ENCODE results near the gene EPN3. TPM values are rescaled to one million over a fixed set of nuclear protein-coding genes. Genes with fewer than 3 reads are reported as not detected.

Gene EPN3
- total RNA-seq, 1 donor from 2014 or later = 21.9 TPM

DNA sequence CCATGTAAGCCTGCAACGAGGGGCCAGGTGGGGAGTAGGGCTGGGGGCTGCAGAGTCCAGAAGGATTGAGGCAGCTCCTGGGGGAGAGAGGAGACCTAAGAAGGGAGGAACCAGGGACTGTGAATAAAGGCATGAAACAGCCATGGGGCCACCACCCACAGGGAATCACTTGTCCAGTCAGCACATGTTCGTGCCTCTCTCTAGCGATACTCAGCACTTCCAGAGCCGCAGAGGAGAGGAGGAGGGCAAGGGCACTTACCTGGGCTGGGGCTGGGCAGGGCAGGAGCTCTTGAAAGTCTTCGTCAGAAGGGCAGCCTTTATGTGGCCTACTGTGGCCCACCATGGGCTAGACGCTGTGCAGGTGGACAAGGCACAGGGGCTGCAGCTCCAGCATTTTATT is 52.2 kb downstream of the EPN3 start:
- H3K4me3 ChIP-seq = no peak overlapping the region
- TF ChIP-seq POLR2AphosphoS5 (IDR thresholded peaks at IDR 0.05; ENCODE audit: insufficient read depth in 1 of 2, low read depth in 1 of 2) (no peak), POLR2A (IDR thresholded peaks at IDR 0.05) (no peak)
- peaks cover 15% of the 10 kb centered on the region for H3K4me1 ChIP-seq
- DNase-seq (ENCODE audit: extremely low spot score in 2 of 2) = no peak
- no peaks in the 10 kb centered on the region for H3K36me3 ChIP-seq
- H3K27ac ChIP-seq = no peak overlapping the region
- H3K9me3 ChIP-seq = no peaks in the 10 kb centered on the region
- intact Hi-C loops (cut with DNase I) = no loop called here
- no peaks in the 10 kb centered on the region for H3K27me3 ChIP-seq

DNA sequence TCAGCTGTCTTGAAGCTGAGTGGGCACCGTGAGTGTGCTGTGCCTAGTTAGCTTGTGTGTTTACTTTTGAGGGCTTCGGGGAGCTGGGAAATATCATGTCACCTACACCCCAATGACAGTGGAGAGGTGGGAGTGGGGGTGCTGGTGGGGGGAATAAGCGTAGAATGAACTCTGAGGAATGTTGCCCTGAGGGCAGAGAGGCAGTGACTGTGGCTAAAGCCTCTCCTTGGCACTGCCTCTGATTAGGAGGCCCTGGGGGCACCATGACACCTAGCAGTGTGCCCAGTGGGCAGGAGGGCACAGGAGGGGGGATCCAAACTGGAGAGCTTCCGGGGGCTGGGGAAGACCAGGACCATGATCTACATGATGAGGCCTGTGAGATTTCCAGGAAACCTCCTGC is 52.8 kb downstream of the EPN3 start:
- Histone ChIP-seq H3K4me1 (peaks cover 21% of the 10 kb centered on the region), H3K27me3 (no peaks in the 10 kb centered on the region), H3K4me3 (no peak overlapping the region), H3K9me3 (no peaks in the 10 kb centered on the region), H3K27ac (no peak overlapping the region), H3K36me3 (no peaks in the 10 kb centered on the region)
- no peak for DNase-seq (ENCODE audit: extremely low spot score in 2 of 2)
- intact Hi-C loops (cut with DNase I) = no loop called here
- TF ChIP-seq POLR2A (IDR thresholded peaks at IDR 0.05) (no peak), POLR2AphosphoS5 (IDR thresholded peaks at IDR 0.05; ENCODE audit: insufficient read depth in 1 of 2, low read depth in 1 of 2) (no peak)
- TF ChIP-seq, protein P1, sequence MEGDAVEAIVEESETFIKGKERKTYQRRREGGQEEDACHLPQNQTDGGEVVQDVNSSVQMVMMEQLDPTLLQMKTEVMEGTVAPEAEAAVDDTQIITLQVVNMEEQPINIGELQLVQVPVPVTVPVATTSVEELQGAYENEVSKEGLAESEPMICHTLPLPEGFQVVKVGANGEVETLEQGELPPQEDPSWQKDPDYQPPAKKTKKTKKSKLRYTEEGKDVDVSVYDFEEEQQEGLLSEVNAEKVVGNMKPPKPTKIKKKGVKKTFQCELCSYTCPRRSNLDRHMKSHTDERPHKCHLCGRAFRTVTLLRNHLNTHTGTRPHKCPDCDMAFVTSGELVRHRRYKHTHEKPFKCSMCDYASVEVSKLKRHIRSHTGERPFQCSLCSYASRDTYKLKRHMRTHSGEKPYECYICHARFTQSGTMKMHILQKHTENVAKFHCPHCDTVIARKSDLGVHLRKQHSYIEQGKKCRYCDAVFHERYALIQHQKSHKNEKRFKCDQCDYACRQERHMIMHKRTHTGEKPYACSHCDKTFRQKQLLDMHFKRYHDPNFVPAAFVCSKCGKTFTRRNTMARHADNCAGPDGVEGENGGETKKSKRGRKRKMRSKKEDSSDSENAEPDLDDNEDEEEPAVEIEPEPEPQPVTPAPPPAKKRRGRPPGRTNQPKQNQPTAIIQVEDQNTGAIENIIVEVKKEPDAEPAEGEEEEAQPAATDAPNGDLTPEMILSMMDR (IDR thresholded peaks at IDR 0.05) = no peak

DNA sequence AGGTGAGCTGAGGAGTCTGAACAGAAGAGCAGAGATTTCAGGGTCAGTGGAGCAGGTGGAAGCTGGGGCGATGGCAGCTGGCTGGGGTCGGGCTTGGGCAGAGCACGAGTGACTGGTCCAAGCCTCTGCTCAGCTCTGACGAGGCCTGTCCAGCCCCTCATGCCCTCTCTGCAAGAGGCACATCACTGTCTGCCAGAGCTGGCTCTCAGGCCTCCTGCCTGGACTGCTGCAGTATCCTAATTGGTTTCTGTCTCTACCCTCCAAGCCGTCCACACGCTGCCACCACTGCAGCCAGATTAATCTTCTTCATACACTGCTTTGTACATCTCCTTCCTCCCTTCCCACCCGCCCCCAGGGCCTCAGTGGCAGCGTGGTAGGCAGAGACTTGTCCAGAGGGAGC is 53.4 kb downstream of the EPN3 start:
- intact Hi-C loops (cut with DNase I) = no loop called here
- no peak for TF ChIP-seq POLR2A (IDR thresholded peaks at IDR 0.05)

DNA sequence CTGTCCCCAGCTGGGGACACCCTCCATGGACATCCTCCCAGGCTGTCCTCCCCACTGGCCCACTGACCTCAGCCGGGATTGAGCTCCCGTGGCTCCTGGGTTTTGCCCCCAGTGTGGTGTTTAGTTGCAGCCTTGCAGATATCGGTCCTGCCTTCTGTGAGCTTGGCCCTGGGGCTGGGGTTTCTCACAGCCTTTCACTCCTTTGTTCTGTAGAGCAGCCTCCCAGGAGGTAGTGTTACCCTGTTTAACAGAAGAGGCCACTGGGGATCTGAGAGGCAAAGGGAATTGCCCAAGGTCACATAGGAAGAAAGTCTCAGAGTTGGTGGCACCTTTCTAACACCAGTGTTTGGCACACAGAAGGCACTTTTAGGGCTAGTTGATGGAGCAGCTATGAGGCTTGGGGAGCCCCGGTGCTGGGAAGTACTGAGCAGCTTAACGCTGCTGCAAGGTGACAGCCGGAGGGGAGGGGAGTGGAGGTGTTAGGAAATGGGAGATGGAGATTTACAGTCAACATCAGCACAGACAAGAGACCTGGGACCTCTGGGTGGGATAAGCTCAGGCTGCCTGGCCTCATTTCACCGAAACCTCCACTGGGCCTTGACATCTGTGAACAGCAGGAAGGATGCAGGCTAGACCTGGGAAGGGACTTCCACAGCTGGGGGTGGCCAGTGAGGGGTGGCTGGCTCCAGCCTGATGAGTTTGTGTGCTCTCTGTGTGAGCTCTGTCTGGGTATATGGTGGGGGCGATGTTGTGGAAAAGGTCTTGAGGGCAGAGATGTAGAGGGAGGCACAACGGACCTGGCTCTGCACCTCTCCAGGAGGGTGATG is 54.1 kb downstream of the EPN3 start:
- Histone ChIP-seq H3K4me3 (no peak overlapping the region), H3K9me3 (no peaks in the 10 kb centered on the region), H3K27ac (no peak overlapping the region), H3K36me3 (no peaks in the 10 kb centered on the region), H3K4me1 (peaks cover 29% of the 10 kb centered on the region), H3K27me3 (no peaks in the 10 kb centered on the region)
- no peak for DNase-seq (ENCODE audit: extremely low spot score in 2 of 2)
- TF ChIP-seq POLR2A (IDR thresholded peaks at IDR 0.05) = no peak
- no peak for TF ChIP-seq POLR2AphosphoS5 (IDR thresholded peaks at IDR 0.05; ENCODE audit: insufficient read depth in 1 of 2, low read depth in 1 of 2)
- TF ChIP-seq, protein P1 (IDR thresholded peaks at IDR 0.05) = no peak
- intact Hi-C loops (cut with DNase I) = no loop called here

More for the DNA sequence above, 53.4 kb downstream of the EPN3 start:
- Histone ChIP-seq H3K9me3 (no peaks in the 10 kb centered on the region), H3K27ac (no peak overlapping the region), H3K4me1 (peaks cover 26% of the 10 kb centered on the region), H3K4me3 (no peak overlapping the region), H3K36me3 (no peaks in the 10 kb centered on the region), H3K27me3 (no peaks in the 10 kb centered on the region)
- no peak for DNase-seq (ENCODE audit: extremely low spot score in 2 of 2)

DNA sequence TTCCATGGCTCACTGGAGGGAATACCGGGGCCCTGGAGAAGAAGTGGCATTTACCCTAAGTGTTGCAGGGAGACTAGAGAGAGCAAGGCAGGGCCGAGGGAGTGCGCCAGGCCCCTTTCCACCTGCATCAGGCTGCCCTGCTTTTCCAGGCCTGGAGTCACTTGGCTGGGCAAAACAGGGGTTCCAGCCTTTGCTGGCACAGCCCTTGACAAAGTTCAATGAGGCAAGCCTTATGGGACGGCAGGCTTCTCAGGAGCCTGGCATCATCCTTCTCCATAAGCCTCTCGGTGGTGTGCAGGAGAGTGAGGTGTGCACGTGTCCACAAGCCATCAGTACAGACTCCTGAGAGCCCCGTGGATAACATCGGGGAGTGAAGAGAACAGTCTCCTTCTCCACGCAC is 55.0 kb downstream of the EPN3 start:
- no peak for TF ChIP-seq POLR2A (IDR thresholded peaks at IDR 0.05)
- TF ChIP-seq POLR2AphosphoS5 (IDR thresholded peaks at IDR 0.05; ENCODE audit: insufficient read depth in 1 of 2, low read depth in 1 of 2) = no peak
- TF ChIP-seq, protein P1 (IDR thresholded peaks at IDR 0.05) = no peak
- intact Hi-C loops (cut with DNase I) = no loop called here
- Histone ChIP-seq H3K4me3 (no peak overlapping the region), H3K27ac (no peak overlapping the region), H3K9me3 (no peaks in the 10 kb centered on the region), H3K27me3 (no peaks in the 10 kb centered on the region), H3K36me3 (no peaks in the 10 kb centered on the region), H3K4me1 (peaks cover 29% of the 10 kb centered on the region)
- no peak for DNase-seq (ENCODE audit: extremely low spot score in 2 of 2)

DNA sequence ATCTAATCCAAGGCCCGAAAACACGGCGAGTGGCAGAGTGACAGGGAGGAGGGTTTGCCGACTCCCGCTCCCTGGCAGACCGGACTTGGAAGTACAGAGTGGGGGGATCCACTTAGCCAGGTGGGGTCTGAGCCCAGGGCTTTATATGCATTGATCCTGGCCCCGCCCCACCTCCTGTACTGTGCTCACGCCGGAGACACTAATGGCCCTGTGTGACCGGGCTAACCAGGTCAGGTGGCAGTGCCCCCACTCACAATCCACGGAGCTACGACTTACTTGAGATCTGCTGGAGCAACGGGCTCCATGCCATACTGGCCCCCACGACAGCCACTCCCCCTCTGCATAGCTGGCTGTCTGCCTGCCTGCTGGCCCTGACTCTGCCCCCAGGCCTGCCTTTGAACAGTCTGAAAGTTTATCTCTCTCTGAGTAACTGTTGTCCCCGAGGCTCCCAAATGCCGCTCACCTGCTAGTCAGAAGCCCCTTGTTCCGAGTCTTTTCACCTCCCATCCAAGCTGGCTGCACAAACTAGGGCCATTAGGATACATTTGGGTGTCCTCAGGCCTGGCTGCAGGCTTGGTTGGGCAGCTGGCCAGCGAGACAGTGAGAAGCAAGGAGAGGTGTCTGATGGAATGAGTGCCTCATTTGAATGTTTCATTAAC is 56.0 kb downstream of the EPN3 start:
- H3K27ac ChIP-seq = peak overlapping the region; percentile 1
- no peak for DNase-seq (ENCODE audit: extremely low spot score in 2 of 2)
- H3K36me3 ChIP-seq = no peaks in the 10 kb centered on the region
- no peak overlapping the region for H3K4me3 ChIP-seq
- intact Hi-C loops (cut with DNase I) = no loop called here
- H3K9me3 ChIP-seq = no peaks in the 10 kb centered on the region
- TF ChIP-seq POLR2AphosphoS5 (IDR thresholded peaks at IDR 0.05; ENCODE audit: insufficient read depth in 1 of 2, low read depth in 1 of 2) (no peak), POLR2A (IDR thresholded peaks at IDR 0.05) (no peak)
- TF ChIP-seq, protein P1 (IDR thresholded peaks at IDR 0.05) = no peak
- no peaks in the 10 kb centered on the region for H3K27me3 ChIP-seq
- H3K4me1 ChIP-seq = peaks cover 29% of the 10 kb centered on the region
